ENCODE data around the gene RNU2-1. TPM values are rescaled to one million over a fixed set of nuclear protein-coding genes. Genes with fewer than 3 reads are reported as not detected.
"Not testable (repeated sequence)": the region's sequence is repeated elsewhere in the genome, so short reads cannot be mapped to it uniquely, and the experiment has no call there.

Gene RNU2-1
- polyA plus RNA-seq, 3 donors, result not detected

DNA sequence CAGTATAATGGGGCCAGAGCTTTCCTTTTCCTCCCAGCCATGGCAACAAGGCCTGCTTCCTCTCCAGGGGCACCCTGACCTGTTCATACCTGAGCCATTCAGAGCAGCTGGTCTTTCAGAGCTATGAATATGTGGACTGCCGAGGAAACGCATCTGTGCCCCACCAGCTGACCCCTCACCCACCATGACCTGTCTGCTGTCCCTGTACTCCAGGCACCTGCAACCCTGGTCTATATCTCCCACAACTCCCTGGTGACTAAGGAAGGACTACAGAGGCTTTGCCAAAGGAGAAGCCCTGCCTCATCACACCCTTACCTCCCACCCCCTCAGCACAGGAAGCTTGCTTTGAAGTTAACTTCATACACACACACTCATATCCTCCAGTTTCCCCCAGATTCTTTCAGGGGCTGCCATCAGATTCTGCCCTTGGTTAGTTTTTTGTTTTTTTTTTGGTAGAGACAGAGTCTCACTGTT, 16.1 kb downstream of the RNU2-1 start:
- no peak for DNase-seq

DNA sequence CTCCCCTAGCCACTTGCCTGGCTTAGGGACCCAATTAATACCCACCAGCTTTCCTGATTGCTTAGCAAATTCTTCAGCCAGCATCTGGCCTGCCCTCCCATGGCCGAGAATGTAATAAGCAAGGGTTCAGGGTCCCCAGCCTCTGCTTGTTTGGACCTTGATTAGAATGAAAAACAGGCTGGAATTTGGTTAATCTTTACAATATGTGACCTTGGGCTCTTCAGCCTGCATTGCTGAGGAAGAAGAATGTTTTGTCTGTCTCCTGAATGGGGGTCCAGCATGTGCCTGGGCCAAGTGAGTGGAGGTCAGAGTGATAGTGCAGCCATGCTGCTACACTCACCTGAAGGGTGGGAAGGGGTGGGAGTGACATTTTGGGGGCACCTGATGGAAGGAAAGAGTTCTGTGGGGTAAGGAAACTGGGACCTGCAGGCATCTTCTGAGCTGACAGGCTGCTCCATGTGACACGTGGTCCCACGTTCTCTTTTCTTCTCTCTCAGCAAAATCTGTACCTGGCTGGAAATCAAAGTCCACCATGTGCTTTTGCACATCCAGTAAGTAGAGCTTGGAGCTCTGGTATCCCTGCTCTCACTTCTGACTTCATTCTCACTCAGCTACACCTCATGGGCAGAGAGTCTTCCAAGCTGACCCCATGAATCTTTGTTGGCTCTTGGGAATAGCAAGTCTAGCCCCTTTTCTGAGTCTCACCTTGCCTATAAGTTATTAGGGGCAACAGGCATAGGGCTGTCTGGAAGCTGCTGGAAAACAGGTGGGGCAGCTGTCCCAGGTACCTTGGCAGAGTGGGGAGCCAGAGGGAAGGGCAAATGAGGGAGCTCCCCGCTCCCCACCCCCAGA, 16.8 kb downstream of the RNU2-1 start:
- DNase-seq, result no peak

DNA sequence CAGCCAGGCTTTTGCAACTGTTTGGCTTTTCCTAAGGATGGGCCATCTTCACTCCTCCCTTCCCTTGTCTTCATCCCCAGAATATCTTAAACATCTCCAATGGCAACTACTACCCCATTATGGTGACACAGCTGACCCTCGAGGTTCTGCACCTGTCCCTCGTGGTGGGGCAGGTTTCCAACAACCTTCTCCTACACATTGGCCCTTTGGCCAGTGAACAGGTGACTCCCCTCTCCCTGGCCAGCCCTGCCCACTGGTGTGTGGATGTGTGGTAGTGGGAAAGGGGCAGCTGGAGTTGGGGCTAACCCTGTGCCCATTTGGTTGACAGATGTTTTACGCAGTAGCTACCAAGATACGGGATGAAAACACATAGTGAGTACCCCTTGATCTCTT, 17.4 kb downstream of the RNU2-1 start:
- DNase-seq, result no peak

DNA sequence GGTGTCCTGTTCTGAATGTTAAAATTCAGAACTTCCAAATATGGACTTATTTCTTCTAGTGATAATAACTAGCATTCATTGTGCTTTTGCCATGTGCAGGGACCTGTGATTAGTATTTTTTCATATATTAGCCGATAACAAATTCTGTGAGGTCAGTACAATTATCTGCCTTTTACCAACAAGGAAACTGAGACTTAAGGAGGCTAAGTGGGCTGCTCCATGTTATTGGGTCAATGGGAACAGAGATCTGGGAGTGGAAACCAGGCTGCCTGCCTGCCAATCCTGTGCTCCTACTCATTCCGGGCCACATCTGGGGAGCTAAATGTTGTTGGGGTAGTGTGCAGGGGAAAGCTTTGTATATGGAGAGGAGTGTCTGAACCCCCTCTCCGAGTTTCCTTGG, 18.4 kb downstream of the RNU2-1 start:
- DNase-seq, result no peak

DNA sequence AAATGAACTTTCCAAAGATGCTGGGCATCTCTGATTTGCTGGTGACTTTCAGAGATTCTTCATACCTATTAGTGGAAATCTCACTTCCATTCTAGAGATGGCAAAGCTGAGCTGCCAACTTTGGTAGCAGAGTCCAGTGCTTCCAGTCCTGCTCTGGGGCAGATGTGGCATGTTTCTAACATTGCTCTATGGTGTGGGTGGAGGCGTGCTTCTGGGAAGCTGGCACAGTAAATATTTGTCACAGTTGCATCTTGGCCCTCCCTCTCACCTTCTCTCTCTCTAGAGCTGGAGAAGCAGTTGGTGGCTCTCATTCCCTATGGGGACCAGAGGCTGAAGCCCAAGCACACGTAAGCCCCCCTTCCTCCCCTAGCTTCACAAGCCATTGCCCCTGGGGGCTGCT, 20.2 kb downstream of the RNU2-1 start:
- no peak for DNase-seq

DNA sequence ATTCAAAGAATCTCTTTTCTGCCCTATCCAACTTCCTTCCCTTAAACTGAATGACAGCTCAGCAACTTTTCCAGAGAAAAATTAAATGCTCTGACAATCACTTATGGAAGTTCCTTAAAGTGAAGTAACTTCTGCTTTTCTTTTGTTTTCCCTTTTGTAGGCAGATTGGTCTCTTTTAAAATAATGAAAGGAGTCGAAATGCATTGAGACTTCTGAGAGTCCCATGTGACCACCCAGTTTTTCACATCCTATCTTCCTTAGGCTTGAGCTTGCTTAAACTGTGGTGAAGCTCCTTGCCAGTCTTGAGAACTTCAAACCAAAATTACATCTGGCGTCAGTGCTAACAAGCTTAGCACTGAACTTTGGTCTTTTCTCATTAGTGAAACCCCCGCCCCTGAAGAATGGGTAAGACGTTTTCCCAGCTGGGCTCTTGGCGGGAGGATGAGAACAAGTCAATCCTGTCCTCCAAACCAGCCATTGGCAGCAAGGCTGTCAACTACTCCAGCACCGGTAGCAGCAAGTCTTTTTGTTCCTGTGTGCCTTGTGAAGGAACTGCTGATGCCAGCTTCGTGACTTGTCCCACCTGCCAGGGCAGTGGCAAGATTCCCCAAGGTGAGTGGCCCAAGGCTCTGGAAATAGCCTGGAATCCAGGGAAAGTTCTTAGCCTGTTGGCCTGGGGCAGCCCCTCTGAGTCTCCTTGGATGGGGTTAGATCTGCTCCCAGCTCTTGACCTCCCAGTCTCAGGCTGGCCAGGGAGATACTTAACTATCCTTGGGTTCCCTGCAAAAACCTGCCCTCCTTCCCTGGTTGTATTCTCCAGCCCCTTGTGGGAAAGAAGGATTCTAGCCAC, 20.9 kb downstream of the RNU2-1 start:
- no peak for DNase-seq

DNA sequence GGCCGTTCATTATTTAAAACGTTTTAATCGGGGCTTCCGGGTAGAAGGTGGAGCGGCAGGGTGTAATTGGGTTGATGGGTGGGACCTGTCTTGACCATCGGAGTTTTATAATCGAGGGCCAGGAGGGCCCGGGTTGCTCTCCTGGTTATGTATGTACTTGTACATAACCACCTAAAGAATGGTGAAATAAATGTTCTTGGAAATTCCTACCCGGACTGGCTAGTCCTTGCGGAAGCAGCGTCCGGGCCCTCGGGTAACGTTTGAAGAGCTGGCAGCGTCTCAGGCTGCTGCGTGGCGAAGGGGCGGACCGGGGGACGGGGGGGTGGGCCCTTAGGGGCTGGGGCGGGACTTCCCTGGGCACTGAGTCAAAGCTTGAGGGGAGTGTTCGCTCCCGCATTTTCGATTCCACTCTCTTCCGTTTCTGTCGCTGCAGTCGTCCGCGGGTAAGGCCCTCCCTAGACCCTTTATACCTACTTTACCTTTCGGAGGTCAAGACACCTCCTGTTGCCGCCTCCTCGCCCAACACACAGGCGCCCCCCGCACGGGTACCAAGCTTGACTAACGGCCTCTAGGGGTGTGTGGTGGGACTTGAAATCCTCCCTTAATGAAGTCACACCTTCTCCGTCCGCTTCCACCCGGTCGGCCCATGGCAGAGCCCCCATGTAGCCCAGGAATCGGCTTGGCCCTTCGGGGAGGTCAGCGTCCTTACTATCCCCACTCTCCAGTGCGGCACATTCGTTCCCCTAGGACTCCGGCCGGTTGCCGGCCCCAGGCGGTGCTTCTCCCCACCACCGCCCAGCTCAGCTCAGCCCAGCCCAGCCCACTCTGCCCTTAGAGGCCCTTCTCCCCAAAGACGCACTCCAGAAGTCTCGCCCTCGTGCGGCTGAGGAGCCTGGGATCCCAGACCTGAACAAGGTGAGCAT, 22.0 kb downstream of the RNU2-1 start, which contains the start of gene TMEM106A:
TMEM106A (plus strand) TSS at position 396 of the 923 bp plus-strand sequence. CDS start 1,167 bp downstream, outside the sequence.
- peak; percentile 78 for DNase-seq

DNA sequence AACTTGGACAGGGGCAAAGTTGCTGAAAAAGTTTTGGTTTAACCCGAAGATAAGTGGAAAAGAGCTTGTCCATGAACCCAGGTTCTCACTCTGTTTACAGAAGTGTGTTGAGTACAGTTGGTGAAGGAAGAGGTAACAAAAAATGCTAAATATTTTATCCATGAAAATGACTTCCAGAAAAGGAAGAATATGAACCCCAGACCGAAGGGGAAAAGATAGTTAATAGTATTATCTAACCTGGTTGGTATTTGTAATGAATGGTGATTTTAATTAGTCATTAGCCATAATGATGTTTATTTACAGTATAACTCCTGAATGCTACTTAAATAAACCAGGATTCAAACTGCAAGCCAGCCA, 22.7 kb downstream of the RNU2-1 start:
- no peak for DNase-seq

DNA sequence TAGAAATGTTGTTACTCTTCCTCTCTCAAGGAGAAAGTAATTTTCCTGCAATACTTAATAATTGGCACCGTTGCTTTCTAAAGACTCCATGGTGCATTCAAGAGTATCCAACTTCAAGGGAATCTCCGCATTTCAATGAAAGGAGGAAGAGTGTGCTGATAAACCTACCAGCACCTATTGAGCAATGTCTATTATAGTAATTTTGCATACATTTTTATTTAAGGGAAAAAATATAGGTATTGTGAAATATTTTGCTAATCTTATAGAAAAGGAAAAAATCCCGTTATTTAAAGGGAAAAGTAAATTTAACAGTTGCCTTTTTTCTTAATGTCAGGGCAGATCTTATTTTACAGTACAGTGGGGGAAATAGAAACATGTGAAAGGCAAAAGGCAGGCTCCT, 23.2 kb downstream of the RNU2-1 start:
- no peak for DNase-seq

DNA sequence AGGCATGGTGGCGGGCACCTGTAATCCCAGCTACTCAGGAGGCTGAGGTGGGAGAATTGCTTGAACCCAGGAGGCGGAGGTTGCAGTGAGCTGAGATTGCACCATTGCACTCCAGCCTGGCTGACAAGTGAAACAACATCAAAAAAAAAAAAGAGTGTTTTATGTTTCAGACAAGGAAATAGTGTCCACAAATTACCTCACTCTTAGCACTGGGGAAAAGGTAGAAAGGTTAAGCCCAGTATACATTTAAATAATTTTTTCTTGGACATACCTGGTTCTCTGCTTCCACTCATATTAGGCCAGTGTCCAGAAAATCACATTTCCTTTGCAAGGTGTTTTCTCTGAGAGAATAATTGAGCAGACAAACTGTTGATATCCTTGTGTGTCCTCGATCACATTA, 30.8 kb downstream of the RNU2-1 start:
- DNase-seq, result not testable (repeated sequence)

DNA sequence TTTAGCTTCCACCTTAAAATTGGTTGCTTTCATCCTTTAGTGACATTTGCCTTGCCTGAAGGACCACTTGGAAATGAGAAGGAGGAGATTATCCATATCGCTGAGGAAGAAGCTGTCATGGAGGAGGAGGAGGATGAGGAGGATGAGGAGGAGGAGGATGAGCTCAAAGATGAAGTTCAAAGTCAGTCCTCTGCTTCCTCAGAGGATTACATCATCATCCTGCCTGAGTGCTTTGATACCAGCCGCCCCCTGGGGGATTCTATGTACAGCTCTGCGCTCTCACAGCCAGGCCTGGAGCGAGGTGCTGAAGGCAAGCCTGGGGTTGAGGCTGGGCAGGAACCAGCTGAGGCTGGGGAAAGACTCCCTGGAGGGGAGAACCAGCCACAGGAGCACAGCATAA, 33.6 kb downstream of the RNU2-1 start:
- DNase-seq, result no peak

DNA sequence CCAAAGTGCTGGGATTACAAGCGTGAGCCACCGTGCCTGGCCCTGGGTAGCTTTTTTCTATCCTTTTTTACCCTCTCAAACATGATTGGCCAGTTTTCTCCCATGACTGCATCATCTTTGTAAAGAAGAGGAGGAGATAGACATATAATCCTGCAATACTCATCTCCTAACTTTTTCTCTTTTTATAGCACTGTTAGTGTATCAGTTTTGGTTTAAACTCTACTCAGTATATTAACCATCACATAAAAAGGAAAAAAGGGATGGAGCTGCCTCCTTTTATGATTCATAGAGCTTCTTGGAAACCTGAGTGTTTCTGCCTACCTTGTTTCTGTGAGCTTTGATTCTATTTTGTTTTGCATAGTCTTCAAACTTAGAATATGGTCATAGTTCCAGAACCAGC, 34.1 kb downstream of the RNU2-1 start:
- no peak for DNase-seq

DNA sequence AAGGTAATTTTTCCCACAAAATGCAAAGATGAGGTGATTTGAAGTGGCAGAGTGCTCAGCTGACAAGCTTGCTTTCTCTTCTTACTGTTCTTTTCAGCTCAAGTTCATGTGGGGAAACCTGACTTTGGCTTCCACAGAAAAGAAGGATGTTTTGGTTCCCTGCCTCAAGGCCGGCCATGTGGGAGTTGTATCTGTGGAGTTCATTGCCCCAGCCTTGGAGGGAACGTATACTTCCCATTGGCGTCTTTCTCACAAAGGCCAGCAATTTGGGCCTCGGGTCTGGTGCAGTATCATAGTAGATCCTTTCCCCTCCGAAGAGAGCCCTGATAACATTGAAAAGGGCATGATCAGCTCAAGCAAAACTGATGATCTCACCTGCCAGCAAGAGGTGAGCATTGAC, 40.5 kb downstream of the RNU2-1 start:
- no peak for DNase-seq

DNA sequence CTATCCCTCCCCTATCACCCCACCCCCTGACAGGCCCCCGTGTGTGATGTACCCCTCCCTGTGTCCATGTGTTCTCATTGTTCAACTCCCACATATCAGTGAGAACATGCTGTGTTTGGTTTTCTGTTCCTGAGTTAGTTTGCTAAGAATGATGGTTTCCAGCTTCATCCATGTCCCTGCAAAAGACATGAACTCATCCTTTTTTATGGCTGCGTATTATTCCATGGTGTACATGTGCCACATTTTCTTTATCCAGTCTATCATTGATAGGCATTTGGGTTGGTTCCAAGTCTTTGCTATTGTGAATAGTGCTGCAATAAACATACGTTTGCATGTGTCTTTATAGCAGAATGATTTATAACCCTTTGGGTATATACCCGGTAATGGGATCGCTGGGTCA, 47.1 kb downstream of the RNU2-1 start:
- DNase-seq, result not testable (repeated sequence)

DNA sequence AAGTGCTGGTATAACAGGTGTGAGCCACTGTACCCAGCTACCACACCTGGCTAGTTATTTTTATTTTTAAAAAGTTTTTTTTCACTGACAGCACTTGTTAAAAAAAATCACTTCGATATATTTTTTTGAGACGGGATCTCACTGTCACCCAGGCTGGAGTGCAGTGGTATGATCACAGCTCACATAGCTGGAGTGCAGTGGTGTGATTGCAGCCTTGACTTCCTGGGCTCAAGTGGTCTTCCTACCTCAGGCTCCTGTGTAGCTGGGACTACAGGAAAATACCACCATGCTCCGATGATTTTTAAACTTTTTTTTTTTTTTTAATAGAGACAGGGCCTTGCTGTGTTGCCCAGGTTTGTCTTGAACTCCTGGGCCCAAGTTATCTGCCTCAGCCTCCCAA, 49.9 kb downstream of the RNU2-1 start:
- no peak for DNase-seq

Other genes with a start within 250 kb of the RNU2-1 start
- gene RPL27, start 235.6 kb downstream of the RNU2-1 start, polyA plus RNA-seq (ENCODE audit: insufficient read length in 3 of 3), result 1,000 to 10,000 TPM; 1,225 to 1,560 (median 1,448) TPM
- 10 to 100 TPM; 10.3 to 13.4 (median 11.2) TPM for gene IFI35, start 227.2 kb downstream of the RNU2-1 start, polyA plus RNA-seq (ENCODE audit: insufficient read length in 3 of 3)
- 100 to 1,000 TPM; 126 to 138 (median 131) TPM for gene VAT1, start 211.6 kb downstream of the RNU2-1 start, polyA plus RNA-seq (ENCODE audit: insufficient read length in 3 of 3)
- gene RND2, start 208.7 kb downstream of the RNU2-1 start, polyA plus RNA-seq (ENCODE audit: insufficient read length in 3 of 3), result 1 to 10 TPM; 3.7 to 4.2 (median 3.9) TPM
- gene BRCA1, start 108.6 kb downstream of the RNU2-1 start, polyA plus RNA-seq (ENCODE audit: insufficient read length in 3 of 3), result 10 to 100 TPM; 13.9 to 19.5 (median 17.1) TPM
- gene NBR1, start 62.8 kb downstream of the RNU2-1 start, polyA plus RNA-seq (ENCODE audit: insufficient read length in 3 of 3), result 100 to 1,000 TPM; 109 to 118 (median 110) TPM
- gene TMEM106A, start 22.1 kb downstream of the RNU2-1 start, polyA plus RNA-seq (ENCODE audit: insufficient read length in 3 of 3), result 10 to 100 TPM; 14.1 to 28.5 (median 27.5) TPM
- 10 to 100 TPM in 2 of 3 donors, 1 to 10 TPM in 1; 7.4 to 40.9 (median 37.2) TPM for gene CCDC200, start 5.4 kb downstream of the RNU2-1 start, polyA plus RNA-seq (ENCODE audit: insufficient read length in 3 of 3)
- 10 to 100 TPM in 1 of 3 donors, 1 to 10 TPM in 2; 8.4 to 10.7 (median 9.7) TPM for gene ARL4D, start 165.0 kb upstream of the RNU2-1 start, polyA plus RNA-seq (ENCODE audit: insufficient read length in 3 of 3)
- 10 to 100 TPM; 40.3 to 45.8 (median 41.3) TPM for gene DHX8, start 250.0 kb upstream of the RNU2-1 start, polyA plus RNA-seq (ENCODE audit: insufficient read length in 3 of 3)

Measured in renal pelvis (tissue), 4 donors.